GM21723 (cell line): ENCODE data around the gene ZNF512B.
"Not testable (repeated sequence)": the region's sequence is repeated elsewhere in the genome, so short reads cannot be mapped to it uniquely, and the experiment has no call there.

Source experiments
- ATAC-seq: cut with Tn5 transposase; IDR thresholded peaks from one replicate; pipeline ENCODE4 v1.9.1; 2021; ENCODE audit warnings: mild to moderate bottlenecking, moderate library complexity; ENCODE audit not compliant: unreplicated experiment

The ZNF512B gene

DNA sequence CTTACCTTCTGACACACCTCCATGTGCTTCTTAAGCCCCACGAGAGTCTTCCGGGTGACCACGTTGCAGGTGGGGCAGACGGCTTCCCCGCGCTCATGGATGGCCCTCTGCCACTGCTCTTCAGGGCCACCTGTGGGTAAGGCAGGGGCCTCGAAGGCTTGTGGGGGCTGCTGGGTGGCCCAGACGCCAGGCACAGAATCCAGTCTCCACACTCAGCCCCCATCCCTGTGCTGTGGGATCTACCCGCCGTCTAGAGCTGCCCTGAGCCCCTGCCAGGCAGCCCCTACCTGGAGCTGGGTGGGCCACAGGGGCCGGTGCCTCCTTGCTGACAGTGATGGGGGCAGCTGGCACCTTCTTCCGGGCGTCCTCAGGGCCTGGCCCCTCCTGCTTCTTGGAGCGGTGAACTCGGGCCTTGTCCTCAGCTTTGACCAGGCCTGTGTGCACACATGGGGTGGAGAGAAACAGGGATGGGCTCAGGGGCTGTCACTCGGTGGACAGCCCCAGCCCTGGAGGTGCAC, 5.9 kb downstream of the ZNF512B start:
- ATAC-seq = no peak

DNA sequence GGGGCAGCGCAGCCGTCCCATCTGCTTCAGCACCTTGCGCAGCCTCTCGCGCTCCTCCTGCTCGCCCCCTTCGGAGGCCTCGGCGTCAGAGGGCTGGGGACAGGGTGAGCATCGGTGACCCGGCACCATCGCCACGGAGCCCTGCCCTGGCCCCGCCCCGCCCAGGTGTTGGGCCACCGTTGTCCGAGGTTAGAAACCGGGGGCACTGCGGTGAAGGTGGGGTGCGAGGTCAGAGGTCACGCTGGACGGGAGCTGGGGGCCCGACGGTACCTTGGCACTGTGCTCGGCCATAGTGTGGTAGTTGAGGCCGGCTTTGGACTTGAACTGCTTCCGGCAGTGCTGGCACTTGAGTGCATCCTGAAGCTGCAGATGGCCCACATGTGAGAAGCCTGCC, 6.4 kb downstream of the ZNF512B start:
- no peak for ATAC-seq

DNA sequence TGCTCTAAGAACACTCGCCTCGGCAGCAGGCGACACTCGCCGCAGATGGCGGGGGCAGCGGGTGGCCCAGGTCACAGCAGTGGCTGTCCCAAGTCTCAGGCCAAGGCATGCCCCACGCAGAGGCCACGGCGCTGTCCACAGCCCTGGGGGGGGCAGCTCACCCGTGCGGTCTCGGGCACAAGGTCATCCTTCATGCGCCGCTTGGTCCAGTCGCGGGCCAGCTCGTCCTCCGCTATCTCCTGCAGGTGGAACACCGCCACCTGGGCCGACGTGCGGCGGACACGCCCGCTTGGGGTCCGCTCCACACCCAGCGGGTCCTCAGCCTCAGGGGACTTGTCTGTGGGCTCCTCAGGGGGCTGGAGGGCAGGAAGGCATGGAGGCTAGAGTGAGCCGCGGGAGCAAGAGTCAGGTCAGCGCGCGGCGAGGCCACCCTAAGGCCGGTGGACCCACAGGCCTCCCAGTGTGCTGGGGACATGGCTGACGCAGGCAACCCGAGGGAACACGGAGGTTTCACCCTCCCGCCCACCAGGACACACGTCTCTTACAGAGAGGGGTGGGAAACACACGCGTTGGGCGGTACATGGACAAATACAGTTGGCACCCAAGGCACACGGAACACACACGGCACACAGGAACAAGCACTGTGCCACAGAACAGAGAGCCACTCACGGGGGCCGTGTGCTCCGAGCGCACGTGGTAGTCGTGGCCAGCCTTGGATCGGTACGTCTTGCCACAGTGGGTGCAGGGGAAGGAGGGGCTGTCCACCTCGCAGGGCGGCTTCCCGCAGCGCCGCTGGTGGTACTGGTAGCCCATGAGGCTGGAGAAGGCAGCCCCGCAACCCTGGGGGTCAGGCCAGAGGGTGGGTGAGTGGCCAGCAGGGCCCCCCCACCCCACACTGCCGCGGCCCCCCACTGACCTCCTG, 7.0 kb downstream of the ZNF512B start:
- no peak for ATAC-seq

- ATAC-seq = no peak
Measured at GRCh38 chr20:63961664-63962425, 7.9 kb downstream of the ZNF512B start.

DNA sequence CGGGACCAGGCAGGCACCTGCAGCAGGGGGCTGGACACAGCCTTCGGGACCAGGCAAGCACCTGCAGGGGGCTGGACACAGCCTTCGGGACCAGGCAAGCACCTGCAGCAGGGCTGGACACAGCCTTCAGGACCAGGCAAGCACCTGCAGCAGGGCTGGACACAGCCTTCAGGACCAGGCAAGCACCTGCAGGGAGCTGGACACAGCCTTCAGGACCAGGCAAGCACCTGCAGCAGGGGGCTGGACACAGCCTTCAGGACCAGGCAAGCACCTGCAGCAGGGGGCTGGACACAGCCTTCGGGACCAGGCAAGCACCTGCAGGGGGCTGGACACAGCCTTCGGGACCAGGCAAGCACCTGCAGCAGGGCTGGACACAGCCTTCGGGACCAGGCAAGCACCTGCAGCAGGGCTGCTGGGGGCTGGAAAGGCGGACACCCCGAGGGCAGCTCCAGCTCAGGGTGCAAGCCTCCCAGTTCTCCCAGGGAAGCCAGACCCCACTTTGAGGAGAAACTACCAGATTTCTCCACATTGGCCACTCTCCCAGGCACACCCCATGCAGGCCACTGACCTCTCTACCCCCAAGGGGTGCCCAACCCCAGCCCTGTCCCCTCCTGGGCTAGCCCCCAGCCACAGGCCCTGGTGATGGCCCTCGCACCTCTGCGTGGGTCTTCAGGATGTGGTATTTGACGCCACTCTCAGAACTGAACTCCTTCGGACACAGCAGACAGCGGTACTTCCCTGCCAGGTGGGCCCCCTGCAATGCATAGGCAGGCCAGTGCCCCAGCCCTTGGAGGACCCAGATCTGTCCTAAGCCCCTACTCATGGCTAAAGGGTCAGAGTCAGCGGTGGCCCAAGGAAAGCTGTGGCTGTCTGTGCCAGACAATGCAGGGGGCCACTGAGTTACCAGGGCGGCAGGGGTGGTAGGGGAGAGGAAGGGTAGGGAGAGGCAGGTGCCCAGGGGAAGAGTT, 8.8 kb downstream of the ZNF512B start:
- not testable (repeated sequence) for ATAC-seq

GRCh38 chr20:63959699-63960075, 10.0 kb downstream of the ZNF512B start:
- ATAC-seq = no peak

DNA sequence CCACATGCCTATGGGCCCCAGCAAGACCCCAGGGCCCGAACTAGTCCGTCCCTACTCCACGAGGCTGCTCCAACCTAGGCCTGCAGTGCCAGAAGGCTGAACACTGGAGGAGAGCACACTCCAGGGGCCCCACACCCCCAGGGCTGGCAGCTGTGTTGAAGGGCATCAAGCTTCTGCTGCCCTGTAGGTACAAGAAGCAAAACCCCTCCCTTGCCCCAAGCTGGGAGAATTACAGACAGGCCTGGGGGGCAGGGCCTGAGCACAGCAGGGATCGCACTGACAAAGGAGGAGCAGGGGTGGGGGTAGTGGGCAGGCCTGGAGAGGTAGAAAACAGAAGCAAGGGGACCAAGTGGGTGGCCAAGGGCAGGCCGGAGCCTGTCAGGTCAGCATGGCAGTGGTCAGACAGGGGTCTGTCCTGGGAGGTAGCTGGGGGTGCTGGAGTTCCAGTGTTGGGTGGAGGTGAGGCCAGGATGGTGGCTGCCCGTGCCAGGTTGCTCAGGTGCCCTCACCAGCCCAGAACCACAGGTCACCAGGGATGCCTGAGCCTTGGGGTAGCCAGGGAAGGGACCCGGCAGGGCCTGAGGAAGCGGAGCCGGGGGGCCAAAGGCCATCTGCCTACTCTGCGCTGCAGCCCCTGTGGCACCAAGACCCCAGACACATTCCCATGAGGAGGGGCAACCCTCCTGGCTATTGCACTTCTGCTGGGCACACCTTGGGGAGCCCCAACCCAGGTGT, 10.6 kb downstream of the ZNF512B start:
- ATAC-seq = no peak

DNA sequence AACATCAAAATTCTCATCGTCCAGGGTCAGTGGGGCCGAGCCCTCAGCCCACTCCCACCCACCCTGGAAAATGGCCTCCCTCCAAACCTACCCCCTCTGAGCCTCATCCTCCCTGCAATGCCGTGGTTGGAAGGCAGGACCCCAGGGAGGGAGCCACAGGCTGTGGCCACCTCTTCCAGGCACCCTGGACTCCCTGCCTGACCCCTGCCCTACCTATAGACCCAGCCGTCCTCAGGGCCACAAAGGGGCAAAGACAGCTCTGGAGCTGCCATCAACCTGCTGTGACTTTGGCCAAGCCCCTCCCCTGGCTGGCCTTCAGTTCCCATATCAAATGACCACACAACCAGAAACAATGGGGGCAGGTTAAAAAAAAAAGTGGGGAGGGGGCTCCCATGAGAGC, 11.3 kb downstream of the ZNF512B start:
- no peak for ATAC-seq

DNA sequence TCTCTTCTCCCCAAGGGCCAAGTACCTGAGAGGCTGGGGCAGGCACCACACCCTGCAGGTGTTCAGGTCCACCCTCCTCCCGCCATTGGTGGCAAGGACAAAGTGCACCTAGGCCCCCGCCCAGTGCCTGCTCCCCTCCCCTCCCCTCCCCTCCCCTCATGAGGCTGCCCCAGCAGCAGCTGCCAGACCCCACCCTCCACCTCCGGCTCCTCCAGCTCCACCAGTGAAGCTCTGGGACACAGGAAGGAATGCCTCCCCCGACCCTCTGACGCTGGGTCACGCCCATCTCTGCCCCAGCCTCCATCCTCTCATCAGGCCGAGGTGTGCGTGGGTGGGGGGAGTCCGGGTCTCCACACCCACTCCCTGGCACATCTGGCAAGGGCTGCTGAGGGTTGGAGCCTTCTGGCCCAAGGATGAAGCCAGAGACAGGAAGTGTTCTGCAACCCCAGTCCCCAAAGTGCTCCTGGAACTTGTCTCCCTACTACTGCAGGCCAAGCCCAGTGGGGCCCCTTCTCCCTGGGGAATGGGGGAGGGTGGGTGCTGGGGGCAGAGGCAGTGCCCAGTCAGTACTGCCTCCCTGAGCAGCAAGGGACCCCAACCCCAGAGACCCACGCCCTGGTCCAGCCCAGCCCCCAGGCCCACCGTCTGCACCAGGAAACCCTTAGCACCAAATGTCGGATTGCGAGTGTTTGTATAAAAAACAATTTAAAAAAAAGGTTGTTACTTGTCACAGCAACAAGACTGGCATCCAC, 11.9 kb downstream of the ZNF512B start:
- ATAC-seq = no peak

- no peak for ATAC-seq
Measured at GRCh38 chr20:63957004-63957689, 12.6 kb downstream of the ZNF512B start.

GRCh38 chr20:63956664-63957003, 13.1 kb downstream of the ZNF512B start:
- ATAC-seq = peak; percentile 11

GRCh38 chr20:63955827-63956663, 13.7 kb downstream of the ZNF512B start, which contains the start of gene UCKL1:
UCKL1 (minus strand) TSS chr20:63956416; CDS start chr20:63956372, 44 bp downstream.
- ATAC-seq = peak; percentile 67

- ATAC-seq = peak; percentile 39
Measured at GRCh38 chr20:63955281-63955826, 14.4 kb downstream of the ZNF512B start.

- ATAC-seq = no peak
Measured at GRCh38 chr20:63953764-63954429, 15.8 kb downstream of the ZNF512B start.

DNA sequence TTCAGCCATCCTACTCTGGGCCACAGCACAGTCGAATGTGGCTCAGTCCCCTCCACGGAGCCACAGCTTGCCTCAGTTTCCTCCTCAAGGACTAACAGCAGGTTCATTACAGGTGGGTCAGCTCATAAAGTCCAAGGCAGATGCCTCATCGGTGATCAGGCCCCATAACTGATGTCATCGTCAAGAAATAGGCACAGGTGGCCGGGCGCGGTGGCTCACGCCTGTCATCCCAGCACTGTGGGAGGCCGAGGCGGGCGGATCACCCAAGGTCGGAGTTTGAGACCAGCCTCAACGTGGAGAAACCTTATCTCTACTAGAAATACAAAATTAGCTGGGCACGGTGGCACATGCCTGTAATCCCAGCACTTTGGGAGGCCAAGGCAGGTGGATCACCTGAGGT, 17.0 kb downstream of the ZNF512B start:
- no peak for ATAC-seq

DNA sequence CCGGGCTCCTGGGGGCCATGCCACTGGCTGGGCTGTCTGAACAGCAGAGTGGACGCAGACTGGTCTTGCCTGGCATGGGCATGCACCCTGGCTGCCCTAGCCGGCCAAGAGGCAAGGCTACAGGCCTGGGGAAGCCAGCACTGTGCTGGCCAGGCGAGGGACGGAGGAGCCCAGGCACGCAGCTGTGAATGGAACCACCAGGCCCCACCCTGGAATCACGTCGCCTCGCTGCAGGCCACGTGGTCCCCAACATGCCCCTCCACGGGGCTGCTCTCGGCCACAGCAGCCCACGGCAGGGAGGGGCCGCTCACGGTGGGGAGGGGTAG, 17.6 kb downstream of the ZNF512B start:
- ATAC-seq = no peak
